ENCODE measurements around the gene PDE4B. TPM values are rescaled to one million over a fixed set of nuclear protein-coding genes. Genes with fewer than 3 reads are reported as not detected.

The PDE4B gene
- total and polyA plus RNA-seq, 11 donors, result 1.4 to 71.9 (median 16.2) TPM

GRCh38 chr1:66140072-66140471, 347.4 kb downstream of the PDE4B start:
- TF ChIP-seq CTCF (IDR thresholded peaks at IDR 0.05) (no peak), POLR2A (IDR thresholded peaks at IDR 0.05) (no peak)
- 53 to 64% (median 59%) methylated on average over 5 of the region's 5 CpGs for WGBS, 4 donors
- ATAC-seq, result no peak
- Histone ChIP-seq H3K9me3 (no peaks in the 10 kb centered on the region), H3K36me3 (no peaks in the 10 kb centered on the region), H3K27ac (no peak overlapping the region), H3K27me3 (no peaks in the 10 kb centered on the region), H3K4me1 (no peaks in the 10 kb centered on the region), H3K4me3 (no peak overlapping the region)
- DNase-seq, result no peak
- intact Hi-C loops (cut with DNase I), result no loop called here

GRCh38 chr1:66143651-66144050, 351.0 kb downstream of the PDE4B start:
- Histone ChIP-seq H3K27me3 (no peaks in the 10 kb centered on the region), H3K4me1 (no peaks in the 10 kb centered on the region), H3K36me3 (no peaks in the 10 kb centered on the region), H3K4me3 (no peak overlapping the region), H3K27ac (no peak overlapping the region), H3K9me3 (no peaks in the 10 kb centered on the region)
- TF ChIP-seq POLR2A (IDR thresholded peaks at IDR 0.05) (no peak), CTCF (IDR thresholded peaks at IDR 0.05) (no peak)
- 42 to 75% (median 58%) methylated on average over 2 of the region's 2 CpGs for WGBS, 4 donors
- intact Hi-C loops (cut with DNase I), result no loop called here
- ATAC-seq (no peak), DNase-seq (no peak)

- Histone ChIP-seq H3K27me3 (no peaks in the 10 kb centered on the region), H3K36me3 (no peaks in the 10 kb centered on the region), H3K9me3 (no peaks in the 10 kb centered on the region), H3K27ac (no peak overlapping the region), H3K4me1 (no peaks in the 10 kb centered on the region), H3K4me3 (no peak overlapping the region)
- intact Hi-C loops (cut with DNase I), result no loop called here
- 86 to 93% (median 91%) methylated on average over 4 of the region's 4 CpGs for WGBS, 4 donors
- TF ChIP-seq POLR2A (IDR thresholded peaks at IDR 0.05) (no peak), CTCF (IDR thresholded peaks at IDR 0.05) (no peak)
- no peak for DNase-seq
- ATAC-seq, result no peak
Measured at GRCh38 chr1:66147226-66147835, 354.6 kb downstream of the PDE4B start.

GRCh38 chr1:66152034-66152433, 359.3 kb downstream of the PDE4B start:
- ATAC-seq (no peak), DNase-seq (no peak)
- Histone ChIP-seq H3K4me3 (no peak overlapping the region), H3K36me3 (no peaks in the 10 kb centered on the region), H3K27me3 (peaks cover 0 to 13% (median 0%) of the 10 kb centered on the region in 9 donors), H3K4me1 (no peaks in the 10 kb centered on the region), H3K9me3 (no peaks in the 10 kb centered on the region), H3K27ac (no peak overlapping the region)
- TF ChIP-seq CTCF (IDR thresholded peaks at IDR 0.05), result no peak
- TF ChIP-seq POLR2A (IDR thresholded peaks at IDR 0.05), result no peak
- intact Hi-C loops (cut with DNase I), result no loop called here

All from heart left ventricle (tissue), 16 donors.